GM21737 (cell line): ENCODE results near the gene TEAD4.

Source experiments
- ATAC-seq: cut with Tn5 transposase; IDR thresholded peaks from one replicate; pipeline ENCODE4 v1.9.1; 2021; ENCODE audit warnings: mild to moderate bottlenecking, moderate library complexity; ENCODE audit not compliant: unreplicated experiment

Gene TEAD4

DNA sequence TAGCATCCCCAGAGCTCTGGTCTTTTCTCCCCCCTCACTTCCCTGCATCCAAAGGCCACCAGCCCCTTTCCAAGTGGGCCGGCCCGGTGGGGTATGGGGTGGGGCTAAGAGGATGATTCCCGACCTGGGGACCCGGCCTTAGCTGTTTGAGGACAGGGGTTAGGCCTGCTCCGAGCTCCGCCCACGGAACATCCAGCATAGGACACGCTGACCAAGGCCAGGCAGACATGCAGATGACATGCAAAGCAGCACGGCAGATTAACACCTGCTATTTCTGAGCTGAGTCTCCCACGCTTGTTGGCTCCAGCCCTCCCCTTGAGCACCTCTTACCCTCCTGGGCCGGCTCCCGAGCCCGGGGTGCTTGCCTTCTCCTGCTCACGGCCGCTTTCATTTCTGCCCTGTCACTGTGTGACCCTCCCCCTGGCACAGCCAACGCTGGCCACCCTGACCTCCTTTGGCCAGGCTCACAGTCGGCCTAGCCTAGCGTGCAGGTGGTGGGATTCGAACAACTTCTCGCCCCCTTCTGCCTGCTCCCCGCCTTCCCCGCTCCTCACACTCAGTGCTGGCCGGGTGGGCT lies 40.2 kb downstream of the TEAD4 start:
- no peak for ATAC-seq

DNA sequence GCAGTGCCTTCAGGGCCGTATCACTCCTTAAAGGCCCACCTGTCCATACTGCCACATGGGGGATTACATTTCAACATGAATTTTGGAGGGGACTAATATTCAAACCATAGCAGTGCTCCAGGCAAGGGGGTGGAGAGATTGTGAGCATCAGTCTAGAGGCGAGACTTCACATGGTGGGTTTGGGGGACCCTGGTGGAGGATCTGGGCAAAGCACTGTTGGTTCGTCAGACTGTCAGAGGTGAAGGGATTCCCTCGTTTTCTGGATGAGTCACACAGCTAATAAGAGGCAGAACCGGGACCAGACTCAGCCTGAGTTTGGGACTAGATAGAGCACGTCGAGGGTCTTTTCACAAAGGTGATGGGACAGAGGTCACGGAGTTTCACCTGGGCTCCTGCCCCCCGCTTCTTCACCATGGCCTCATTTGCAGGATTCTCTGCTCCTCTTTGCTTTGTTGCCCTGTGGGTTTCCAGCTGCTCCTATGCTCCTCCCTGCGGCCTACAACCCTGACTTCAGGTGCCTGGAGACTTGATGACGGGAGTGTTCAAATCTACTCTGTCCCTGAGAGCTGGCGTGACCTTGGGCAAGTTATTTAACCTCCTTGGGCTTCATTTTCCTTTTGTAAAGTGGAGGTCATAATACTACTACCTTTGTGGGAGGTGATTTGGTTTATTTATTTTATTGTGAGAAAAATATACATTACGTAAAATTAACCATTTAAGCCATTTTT lies 41.5 kb downstream of the TEAD4 start:
- no peak for ATAC-seq

DNA sequence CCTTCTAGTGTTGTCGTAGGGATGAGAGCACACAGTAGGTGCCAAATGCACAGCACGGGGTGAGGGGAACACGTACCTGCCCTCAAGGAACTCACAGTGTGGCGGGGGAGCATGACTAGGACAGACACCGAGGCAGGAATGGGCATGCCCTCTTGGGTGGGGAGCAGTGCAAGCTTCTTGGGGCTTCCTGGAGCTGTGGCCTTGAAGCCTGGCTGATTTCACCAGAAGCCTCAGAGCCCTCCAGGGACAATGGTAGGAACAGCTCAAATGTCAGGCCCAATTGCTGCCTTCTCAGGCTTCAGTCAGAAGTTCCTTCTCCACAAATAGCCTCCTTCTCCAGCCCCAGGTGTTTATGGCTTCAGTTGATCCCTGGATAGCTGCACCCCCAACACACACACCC lies 43.4 kb downstream of the TEAD4 start:
- ATAC-seq: no peak

DNA sequence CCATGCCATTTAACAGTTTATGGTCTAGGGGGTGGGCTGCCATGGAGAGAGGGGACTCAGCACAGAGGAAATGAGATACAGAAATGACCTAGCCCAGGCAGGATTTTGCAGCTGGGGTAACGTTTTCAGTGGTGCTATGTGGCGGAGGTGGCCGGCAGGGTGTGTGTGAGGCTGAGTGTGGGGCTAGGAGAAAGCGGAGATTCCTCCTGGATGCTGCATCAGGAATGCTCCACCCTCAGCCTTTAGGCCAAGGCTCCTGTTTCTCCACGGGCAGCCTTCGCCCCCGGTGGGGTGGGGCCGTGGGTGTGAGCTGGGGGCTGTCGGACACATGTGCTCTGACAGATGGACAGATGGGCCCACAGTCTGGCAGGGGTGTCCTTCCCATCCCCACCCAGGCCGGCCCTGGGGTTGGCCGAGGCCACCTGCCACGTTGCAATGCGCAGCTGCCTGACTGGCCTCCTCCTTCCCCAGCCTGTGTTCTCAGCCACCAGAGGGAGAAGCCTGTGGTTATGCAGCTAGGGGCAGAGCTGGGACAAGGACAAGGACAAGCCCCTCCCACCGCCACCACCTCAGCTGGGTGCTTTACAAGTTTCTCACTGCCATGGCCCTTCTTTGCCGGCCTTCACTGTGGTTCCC lies 44.3 kb downstream of the TEAD4 start:
- ATAC-seq: no peak

DNA sequence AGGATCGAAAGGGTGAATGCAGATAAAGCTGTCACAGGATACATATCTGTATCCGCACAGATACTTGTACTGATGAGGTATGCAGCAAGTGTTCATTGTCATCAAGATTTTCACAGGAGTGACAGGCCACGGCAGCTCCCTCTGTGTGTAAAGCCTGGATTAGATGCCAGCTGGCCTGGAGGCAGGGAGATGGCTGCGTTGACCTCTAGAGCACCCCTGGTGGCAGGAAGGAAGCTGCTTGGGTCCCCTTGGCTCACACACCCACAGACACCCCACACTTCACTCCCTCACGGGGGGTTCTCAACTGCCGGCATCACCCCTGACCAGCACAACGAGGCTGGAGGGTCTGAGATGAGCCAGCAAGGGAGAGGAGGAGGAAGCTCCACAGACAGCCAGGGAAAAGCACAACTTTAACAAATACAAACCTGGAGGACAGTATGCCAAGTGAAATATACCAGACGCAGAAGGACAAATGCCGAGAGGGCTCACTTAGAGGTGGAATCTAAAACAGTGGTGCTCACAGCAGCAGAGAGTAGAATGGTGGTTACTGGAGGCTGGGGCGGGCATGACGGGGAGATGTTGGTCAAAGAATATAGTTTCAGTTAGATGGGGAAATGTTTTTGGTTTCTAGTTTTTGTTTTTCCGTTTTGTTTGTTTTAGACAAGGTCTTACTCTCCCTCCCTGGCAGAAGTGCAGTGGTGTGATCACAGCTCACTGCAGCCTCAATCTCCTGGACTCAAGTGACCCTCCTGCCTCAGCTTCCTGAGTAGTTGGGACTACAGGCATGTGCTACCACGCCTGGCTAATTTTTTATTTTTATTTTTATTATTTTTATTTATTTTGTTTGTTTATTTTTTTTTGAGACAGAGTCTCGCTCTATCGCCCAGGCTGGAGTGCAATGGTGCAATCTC lies 45.7 kb downstream of the TEAD4 start:
- ATAC-seq: no peak

DNA sequence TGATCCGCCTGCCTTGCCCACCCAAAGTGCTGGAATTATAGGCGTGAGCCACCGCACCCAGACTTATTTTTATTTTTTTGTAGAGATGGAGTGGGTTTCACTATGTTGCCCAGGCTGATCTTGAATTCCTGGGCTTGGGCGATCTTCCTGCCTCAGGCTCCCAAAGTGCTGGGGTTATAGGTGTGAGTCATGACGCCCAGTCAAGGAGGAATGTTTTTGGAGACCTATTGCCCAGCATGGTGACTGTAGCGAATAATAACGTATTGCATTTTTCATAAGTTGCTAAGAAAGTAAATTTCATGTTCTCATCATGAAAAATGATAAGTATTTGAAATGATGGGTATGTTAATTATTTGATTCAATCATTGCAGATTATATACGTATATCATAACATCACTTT lies 46.5 kb downstream of the TEAD4 start:
- no peak for ATAC-seq

DNA sequence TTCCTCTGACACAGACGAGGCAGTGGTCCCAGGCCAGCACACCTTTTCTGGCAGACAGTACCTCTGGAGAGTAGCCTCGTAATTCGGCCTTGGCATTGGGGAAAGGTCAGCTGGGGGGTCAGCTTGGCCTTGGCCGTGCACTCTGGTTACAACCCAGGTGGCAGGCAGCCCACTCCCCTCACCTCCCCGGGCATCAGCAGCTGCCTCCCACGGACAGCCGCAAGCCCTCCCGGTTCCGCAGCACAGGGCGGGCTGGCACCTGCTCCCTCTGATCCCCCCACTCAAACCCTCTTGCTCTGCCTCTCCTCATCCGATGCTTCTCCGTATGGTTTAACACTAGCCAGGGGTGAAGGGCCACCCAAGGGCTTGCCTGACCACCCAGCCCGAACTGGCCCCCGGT lies 50.6 kb downstream of the TEAD4 start:
- no peak for ATAC-seq

DNA sequence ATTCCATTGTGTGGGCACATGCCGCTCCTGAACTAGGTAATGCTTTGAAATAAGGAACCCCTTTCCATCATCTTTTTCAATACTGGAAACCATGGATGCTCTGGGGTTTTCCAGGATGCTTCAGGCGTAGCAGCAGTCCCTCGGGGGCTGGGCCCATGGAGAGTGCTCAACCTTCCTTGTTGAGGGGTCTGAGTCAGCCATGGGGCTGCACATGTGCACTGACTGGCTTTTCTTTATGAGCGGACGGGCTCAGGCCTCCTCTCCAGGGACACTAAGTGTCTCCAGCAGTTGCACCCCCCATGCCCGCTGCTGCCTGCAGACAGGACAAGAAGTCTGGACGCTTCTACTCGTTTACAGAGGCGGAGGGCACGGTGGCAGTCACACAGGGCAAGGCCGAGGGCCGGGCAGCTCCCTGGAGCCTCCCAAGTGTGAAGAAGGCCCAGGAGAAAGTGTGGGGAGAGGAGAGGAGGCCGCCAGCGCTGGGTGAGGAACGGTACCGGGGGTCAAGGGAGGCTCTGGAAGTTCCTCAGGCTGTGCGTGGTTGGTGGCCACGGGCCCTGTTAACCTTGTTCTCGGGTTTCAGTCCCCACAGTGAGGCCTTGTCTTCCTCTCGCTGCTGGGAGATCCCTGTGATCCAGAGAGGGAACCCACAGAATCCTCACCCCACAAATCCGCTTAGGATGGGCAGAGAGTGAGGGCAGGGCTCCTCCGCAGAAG lies 51.2 kb downstream of the TEAD4 start:
- ATAC-seq: no peak

DNA sequence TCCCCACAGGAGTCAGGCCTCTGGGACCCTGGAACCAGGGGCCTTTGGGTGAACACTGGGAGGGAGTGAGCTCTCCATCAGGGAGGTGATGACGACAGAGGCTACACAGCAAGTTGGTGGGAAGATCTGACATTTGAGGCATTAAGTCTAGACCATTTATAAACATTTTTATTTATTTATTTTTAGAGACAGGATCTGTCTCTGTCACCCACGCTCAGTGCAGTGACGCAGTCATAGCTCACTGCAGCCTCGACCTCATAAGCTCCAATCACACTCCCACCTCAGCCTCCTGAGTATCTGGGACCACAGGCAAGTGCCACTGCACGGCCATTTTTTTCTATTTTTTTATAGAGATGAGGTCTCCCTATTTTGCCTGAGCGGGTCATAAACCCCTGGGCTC lies 53.6 kb downstream of the TEAD4 start:
- no peak for ATAC-seq

DNA sequence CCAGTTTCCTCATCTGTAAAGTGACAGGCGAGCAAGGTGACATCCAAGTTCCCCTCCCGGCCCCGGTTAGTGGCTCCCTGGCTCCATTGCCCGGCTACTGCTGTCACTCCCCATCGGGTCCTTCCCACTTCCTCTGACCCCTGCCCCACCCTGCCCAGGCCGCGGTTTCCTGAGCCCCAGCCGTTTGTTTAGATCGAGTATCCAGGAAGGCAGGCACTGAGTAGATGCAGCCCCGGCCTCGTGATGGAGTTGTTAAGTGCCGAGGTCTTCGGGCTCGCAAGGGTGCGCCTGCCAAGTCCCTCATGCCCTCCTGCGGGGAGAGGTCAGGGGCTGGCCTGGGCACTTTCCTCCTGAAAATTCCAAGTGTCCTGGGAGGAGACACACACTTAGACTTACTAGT lies 55.4 kb downstream of the TEAD4 start:
- ATAC-seq: no peak

DNA sequence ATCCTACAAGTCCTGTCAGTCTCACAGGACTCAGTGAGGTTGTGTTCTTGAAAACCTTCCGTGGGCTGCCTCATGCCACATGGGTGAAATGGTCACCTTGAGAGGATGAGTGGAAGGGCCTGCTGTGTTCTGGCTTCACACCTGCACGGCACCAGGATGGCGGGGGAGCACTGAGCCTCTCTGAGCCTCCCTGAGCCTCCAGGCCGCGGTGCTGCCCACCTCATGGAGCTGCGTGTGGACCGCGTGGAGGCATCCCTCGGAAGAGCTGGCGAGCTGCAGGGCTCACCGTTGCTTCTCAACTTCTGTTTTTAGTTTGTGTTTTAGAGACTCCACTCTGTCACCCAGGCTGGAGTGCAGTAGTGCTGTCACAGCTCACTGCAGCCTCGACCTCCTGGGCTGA lies 56.2 kb downstream of the TEAD4 start:
- no peak for ATAC-seq

DNA sequence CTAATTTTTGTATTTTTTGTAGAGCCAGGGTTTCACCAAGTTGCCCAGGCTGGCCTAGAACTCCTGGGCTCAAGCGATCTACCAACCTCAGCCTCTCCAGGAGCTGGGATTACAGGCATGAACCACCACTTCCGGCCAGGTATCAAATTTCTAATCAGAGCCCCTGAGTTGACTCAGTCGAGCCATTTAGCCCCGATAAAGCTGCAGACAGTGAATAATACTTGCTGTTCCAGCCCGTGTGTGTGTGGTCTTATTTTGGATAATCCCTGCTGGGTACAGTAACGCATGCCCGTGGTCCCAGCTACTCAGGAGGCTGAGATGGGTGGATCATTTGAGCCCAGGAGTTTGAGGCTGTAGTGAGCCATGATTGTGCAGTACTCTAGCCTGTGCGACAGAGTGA lies 57.0 kb downstream of the TEAD4 start:
- no peak for ATAC-seq

DNA sequence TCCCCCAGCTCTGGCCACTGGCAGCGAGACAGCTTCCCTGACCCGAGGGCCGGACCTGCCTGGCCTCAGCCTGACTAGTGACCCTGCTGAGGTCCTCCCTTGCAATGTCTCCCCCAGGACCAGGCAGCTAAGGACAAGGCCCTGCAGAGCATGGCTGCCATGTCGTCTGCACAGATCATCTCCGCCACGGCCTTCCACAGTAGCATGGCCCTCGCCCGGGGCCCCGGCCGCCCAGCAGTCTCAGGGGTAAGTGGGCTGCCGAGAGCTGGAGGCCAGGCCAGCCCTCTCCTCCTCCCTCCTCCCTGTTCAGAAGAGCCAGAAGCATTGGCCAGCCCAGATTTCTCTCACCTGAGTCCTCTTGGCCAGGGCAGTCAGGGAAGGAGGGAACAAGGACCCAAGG lies 58.1 kb downstream of the TEAD4 start:
- ATAC-seq: no peak

DNA sequence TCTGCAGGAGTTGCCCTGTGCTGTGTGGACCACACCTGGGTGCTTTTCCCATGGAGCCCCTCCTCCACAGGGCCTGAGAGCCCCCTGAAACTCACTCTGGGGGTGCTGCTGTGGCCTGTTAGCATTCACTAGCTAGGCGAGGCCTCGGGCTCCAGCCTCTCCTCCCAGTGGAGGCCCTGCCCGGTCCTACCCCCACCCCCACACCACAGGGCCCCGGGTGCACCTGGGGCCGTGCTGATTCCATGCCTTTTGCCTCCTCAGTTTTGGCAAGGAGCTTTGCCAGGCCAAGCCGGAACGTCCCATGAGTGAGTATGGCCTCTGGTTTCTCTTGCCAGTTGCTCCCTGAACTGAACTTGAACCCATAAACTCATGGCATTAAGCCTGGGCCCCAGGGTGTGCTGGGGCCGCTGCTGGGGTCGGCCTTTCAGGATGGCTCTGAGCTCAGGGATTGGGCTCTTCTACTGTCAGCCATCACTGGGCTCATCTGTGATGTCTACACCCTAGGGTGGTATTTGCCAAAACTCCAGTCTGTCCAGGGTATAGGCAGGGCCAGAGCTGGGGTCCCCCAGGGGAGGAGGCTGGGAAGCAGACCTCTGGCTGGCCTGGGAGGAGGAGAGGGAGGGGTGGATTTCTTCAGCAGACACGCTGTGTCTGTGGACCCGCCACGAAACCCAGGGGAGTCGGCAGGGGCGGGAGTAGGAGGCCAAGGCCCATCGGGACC lies 59.2 kb downstream of the TEAD4 start:
- no peak for ATAC-seq

DNA sequence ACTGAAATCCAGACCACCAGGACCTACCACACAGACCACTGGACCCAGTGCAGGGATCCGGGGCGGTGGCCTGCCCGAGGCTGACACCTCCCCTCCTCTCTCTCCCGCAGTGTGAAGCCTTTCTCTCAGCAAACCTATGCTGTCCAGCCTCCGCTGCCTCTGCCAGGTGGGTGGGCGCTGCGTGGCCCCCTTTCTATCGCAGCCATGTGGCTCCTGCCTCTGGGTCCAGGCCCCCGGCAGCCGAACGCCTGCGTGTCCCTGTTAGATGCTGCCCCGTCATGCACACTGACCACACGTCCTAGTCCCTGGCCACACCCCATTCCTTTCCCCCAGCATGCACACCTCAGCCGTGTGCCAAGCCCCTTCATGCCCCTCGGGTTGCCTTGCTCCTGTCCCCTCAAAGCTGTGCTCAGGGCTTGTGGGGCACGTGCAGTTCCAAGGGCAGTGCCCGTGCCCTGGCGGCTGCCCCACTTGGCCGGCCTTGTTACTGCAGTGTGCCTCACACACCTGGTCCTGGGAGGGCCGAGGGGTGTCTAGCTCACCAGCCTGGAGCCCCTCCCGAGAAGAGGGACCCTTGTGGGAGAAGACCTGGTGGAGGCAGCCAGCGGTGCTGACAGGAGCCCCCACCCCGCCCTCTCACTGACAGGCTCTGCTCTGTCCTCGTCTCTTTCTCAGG lies 59.9 kb downstream of the TEAD4 start:
- ATAC-seq: no peak

DNA sequence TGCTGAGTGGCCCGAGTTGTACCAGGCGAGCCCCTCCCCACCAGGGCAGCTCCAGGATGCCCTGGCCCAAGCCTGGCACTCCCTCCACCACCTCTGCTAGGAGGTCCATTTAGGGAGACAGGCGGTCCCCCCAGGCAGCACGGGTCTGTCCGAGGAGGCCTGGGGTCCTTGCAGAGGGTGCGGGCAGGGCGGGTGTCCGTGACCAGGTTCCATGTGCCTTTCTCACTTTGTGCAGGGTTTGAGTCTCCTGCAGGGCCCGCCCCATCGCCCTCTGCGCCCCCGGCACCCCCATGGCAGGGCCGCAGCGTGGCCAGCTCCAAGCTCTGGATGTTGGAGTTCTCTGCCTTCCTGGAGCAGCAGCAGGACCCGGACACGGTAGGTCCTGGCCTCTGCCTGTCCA lies 61.2 kb downstream of the TEAD4 start:
- ATAC-seq: no peak

DNA sequence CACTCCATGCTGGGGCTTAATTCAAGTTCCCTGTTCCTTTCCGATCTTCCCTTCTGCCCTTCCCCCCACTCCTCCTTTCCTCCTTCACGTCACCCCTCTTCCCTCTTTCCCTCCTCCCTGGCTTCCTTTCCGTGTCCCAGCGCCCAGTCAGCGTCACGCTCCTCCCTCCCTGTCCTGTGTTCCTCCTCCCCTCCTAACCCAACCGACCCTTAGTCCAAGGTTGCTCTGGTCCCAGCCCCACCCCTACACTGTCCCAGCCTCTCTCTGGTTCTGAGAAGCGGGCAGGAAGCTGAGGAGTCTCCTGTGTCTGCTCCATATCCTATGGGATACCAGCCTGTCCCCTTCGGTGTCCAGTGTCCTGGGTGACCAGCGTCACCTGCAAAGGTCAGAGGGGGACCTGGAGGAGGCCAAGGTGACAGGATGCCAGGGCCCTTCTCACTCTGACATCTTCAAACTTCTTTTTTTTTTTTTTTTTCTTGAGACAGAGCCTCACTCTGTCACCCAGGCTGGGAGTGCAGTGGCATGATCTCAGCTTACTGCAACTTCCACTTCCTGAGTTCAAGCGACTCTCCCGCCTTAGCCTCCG lies 61.7 kb downstream of the TEAD4 start:
- ATAC-seq: no peak

DNA sequence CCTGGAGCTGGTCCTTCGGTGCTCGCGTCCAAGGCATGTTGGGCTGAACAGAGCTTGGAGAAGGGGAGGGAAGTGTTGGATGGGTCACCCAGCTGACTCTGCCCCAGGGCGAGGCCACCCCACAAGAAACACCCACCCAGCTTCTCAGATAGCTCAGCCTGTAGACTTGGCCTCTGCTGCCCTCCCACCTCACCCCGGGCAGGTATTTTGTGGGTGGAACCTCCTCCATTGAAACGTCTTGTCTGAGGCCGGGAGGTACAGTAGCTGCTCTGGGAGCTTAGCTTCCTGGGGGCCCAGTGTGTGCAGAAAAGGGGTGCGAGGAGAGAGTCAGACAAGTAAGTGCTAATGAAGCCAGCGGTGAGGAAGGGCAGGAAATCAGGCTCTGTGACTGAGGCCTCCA lies 63.2 kb downstream of the TEAD4 start:
- ATAC-seq: no peak

DNA sequence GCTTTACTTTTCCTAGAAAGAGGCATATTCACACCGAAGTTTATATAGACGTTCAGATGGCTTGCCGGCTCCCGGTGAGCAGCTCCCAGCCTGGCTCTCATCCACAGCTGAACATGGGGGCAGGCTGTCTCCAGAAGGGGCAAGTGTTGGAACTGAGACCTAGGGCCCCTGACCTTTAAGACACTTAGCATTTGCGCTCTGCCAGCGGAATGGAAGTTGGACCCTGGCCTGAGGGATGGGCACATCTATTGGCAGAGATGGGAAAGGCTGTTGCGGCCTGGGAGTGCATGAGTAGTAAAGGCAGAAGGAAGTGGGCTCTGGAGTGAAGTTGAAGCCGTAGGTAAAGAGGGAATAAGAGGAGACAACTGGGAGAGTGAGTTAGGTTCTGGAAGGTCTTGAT lies 63.8 kb downstream of the TEAD4 start:
- ATAC-seq: no peak
